K562 (cell line): Measurements from ENCODE around the gene LTBP1. TPM values are rescaled to one million over a fixed set of nuclear protein-coding genes. Genes with fewer than 3 reads are reported as not detected.

Experiments
- ATAC-seq: fragments of 200-7000 bp; cut with Tn5 transposase; 3 replicates; pipeline ENCODE4 v1.9.1; 2020; ENCODE audit warnings: moderate library complexity
- BruUV-seq: library from RNA; stranded (reverse); fragments of 400-500 nt; replicated peaks from 2 replicates; lab custom pipeline; 2021; lab: Mats Ljungman, UMichigan
- CTCF ChIA-PET: fragments of 300-600 bp; formaldehyde crosslinking; extraction: SDS; loops from one replicate; lab custom pipeline; 2021; ENCODE audit warnings: low intra/inter-chr PET ratio; lab: Yijun Ruan, JAX
- POLR2A ChIA-PET: fragments of 300-600, 350-650 bp; sonication (Branson Sonifier 250); formaldehyde crosslinking; extraction: SDS; loops from one replicate; lab custom pipeline; 2021; ENCODE audit warnings: antibody characterized with exemption, inconsistent platforms; lab: Yijun Ruan, JAX
- DNase-seq, 4 experiments: peaks; one replicate each; pipeline versions ENCODE4 v3.0.0 to v3.0.0-alpha.2; 2011 to 2018; ENCODE audit warnings: low spot score in 3 of 4, mixed read lengths in 3 of 4; ENCODE audit errors: extremely low read depth in 1 of 4
- FAIRE-seq: peaks from 2 replicates; lab custom pipeline; 2011; peaks lifted over from hg19 to GRCh38; lab: Jason Lieb, UNC
- H2AFZ ChIP-seq: 2 replicates; pipeline ENCODE4 v1.6.0; 2011; ENCODE audit warnings: low read depth, low read length, control low read depth, inconsistent platforms
- H3K27ac ChIP-seq: fragments of 200-600 bp; 3 replicates; pipeline ENCODE4 v1.8.0; 2011; ENCODE audit warnings: low read depth, mild to moderate bottlenecking, control low read depth, inconsistent platforms, low read length, moderate library complexity, mixed read lengths; ENCODE audit errors: extremely low read depth
- H3K27me3 ChIP-seq, 2 experiments: fragments of 300-600 bp in 1 of 2; 2 replicates in 1 of 2; 3 replicates in 1 of 2; pipeline versions ENCODE4 v1.6.0 to v1.8.0; 2011; ENCODE audit warnings: inconsistent platforms in 2 of 2, low read length in 2 of 2, mild to moderate bottlenecking in 1 of 2, mixed read lengths in 1 of 2, moderate library complexity in 1 of 2; ENCODE audit not compliant: control insufficient read depth in 2 of 2, insufficient read depth in 2 of 2
- H3K36me3 ChIP-seq: fragments of 300-600 bp; 3 replicates; pipeline ENCODE4 v1.8.0; 2011; ENCODE audit warnings: mild to moderate bottlenecking, low read length, inconsistent platforms; ENCODE audit not compliant: control insufficient read depth, insufficient read depth
- H3K4me1 ChIP-seq, 2 experiments: fragments of 200-600 bp in 1 of 2; replicated peaks in 1 of 2; 2 replicates in 1 of 2; 3 replicates in 1 of 2; pipeline versions ENCODE4 v1.5.1 to v1.8.0; 2011; ENCODE audit warnings: inconsistent platforms in 2 of 2, low read length in 2 of 2, mild to moderate bottlenecking in 1 of 2, mixed read lengths in 1 of 2, moderate library complexity in 1 of 2; ENCODE audit not compliant: control insufficient read depth in 2 of 2, insufficient read depth in 2 of 2
- H3K4me2 ChIP-seq: 2 replicates; pipeline ENCODE4 v1.6.1; 2011; ENCODE audit warnings: low read length, control low read depth, inconsistent platforms, mixed read lengths; ENCODE audit not compliant: insufficient read depth
- H3K4me3 ChIP-seq: fragments of 200-600 bp; sonication (generic), shearing (Covaris generic); 2 replicates; pipeline ENCODE4 v1.5.1; 2016; ENCODE audit warnings: control low read depth, inconsistent platforms
- H3K79me2 ChIP-seq: fragments of 200-600 bp; 3 replicates; pipeline ENCODE4 v1.8.0; 2011; ENCODE audit warnings: low read length, inconsistent platforms; ENCODE audit not compliant: control insufficient read depth, insufficient read depth
- H3K9ac ChIP-seq, 2 experiments: 2 replicates each; pipeline versions ENCODE4 v1.6.0 to v1.6.1; 2011; ENCODE audit warnings: low read depth in 2 of 2, low read length in 2 of 2, control low read depth in 1 of 2, inconsistent platforms in 1 of 2, mild to moderate bottlenecking in 1 of 2, mixed read lengths in 1 of 2; ENCODE audit not compliant: insufficient read depth in 1 of 2
- H3K9me1 ChIP-seq: one replicate; pipeline ENCODE4 v1.6.0; 2011; ENCODE audit warnings: inconsistent platforms, mild to moderate bottlenecking, low read length, moderate library complexity; ENCODE audit not compliant: control insufficient read depth, insufficient read depth
- H3K9me3 ChIP-seq: replicated peaks from 2 replicates; pipeline ENCODE4 v1.5.1; 2011; ENCODE audit warnings: low read depth, low read length, inconsistent platforms; ENCODE audit not compliant: control insufficient read depth, insufficient read depth
- H4K20me1 ChIP-seq: replicated peaks from 2 replicates; pipeline ENCODE4 v1.6.1; 2011; ENCODE audit warnings: low read length, inconsistent platforms, mixed read lengths; ENCODE audit not compliant: control insufficient read depth, insufficient read depth
- CREBBP ChIP-seq: IDR thresholded peaks from one replicate; pipeline ENCODE4 v1.6.1; 2012; ENCODE audit warnings: low read depth, mild to moderate bottlenecking, control low read depth, inconsistent platforms, low read length
- EHMT2 ChIP-seq: fragments of 450-650 bp; IDR thresholded peaks from 2 replicates; pipeline ENCODE4 v1.6.1; 2018; ENCODE audit warnings: antibody characterized with exemption
- FOXA3 ChIP-seq, 2 experiments: fragments of 450-650 bp in 1 of 2; sonication (generic) in 1 of 2; formaldehyde crosslinking; IDR thresholded peaks in 1 of 2; conservative IDR thresholded peaks in 1 of 2; 2 replicates each; pipeline versions ENCODE4 v1.4.0 to v1.8.0; 2020 to 2022; ENCODE audit warnings: mild to moderate bottlenecking in 2 of 2, missing genetic modification reagents in 1 of 2
- FOXM1 ChIP-seq, 2 experiments: fragments of 450-650 bp in 1 of 2; sonication (generic) in 1 of 2; formaldehyde crosslinking in 1 of 2; IDR thresholded peaks; 2 replicates each; pipeline versions ENCODE4 v1.6.1 to v1.9.0; 2017 to 2022; ENCODE audit warnings: low read depth in 2 of 2, mild to moderate bottlenecking in 2 of 2, missing genetic modification reagents in 1 of 2, moderate library complexity in 1 of 2
- HCFC1 ChIP-seq: IDR thresholded peaks from 2 replicates; pipeline ENCODE4 v1.6.1; 2012; ENCODE audit warnings: low read depth, low read length, improper control_type of control experiment
- KLF1 ChIP-seq: fragments of 450-650 bp; IDR thresholded peaks from 2 replicates; pipeline ENCODE4 v1.6.1; 2016; ENCODE audit warnings: missing genetic modification characterization, missing compliant biosample characterization
- KLF10 ChIP-seq: fragments of 250-450 bp; sonication (Bioruptor Pico); IDR thresholded peaks from 2 replicates; pipeline ENCODE4 v1.6.1; 2021; ENCODE audit warnings: matching md5 sums
- MTA2 ChIP-seq: fragments of 450-650 bp; IDR thresholded peaks from 2 replicates; pipeline ENCODE4 v1.6.1; 2016; ENCODE audit warnings: low read depth
- PHB ChIP-seq: fragments of 250-450 bp; sonication (Bioruptor Pico); IDR thresholded peaks from 2 replicates; pipeline ENCODE4 v1.5.0; 2021
- POLR2AphosphoS2 ChIP-seq: IDR thresholded peaks from 2 replicates; pipeline ENCODE4 v1.6.1; 2012; ENCODE audit warnings: low read length, improper control_type of control experiment
- POLR2AphosphoS5 ChIP-seq: IDR thresholded peaks from 2 replicates; pipeline ENCODE4 v1.6.1; 2011; ENCODE audit warnings: mild to moderate bottlenecking, low read depth, low read length, moderate library complexity; ENCODE audit not compliant: control insufficient read depth, insufficient read depth
- PRMT5 ChIP-seq: sonication (generic); formaldehyde crosslinking; IDR thresholded peaks from 2 replicates; pipeline ENCODE4 v1.5.0; 2020; ENCODE audit warnings: missing genetic modification reagents
- RAD51 ChIP-seq: fragments of 450-650 bp; IDR thresholded peaks from 2 replicates; pipeline ENCODE4 v1.7.1; 2016; ENCODE audit warnings: low read depth, mild to moderate bottlenecking, borderline replicate concordance
- RBM15 ChIP-seq: fragments of 200-400 bp; formaldehyde crosslinking; IDR thresholded peaks from 2 replicates; pipeline ENCODE4 v1.6.1; 2018; ENCODE audit warnings: mild to moderate bottlenecking, low read length, moderate library complexity; ENCODE audit not compliant: insufficient read depth
- RUNX1 ChIP-seq: sonication (generic); IDR thresholded peaks from 2 replicates; pipeline ENCODE4 v1.6.1; 2016; ENCODE audit warnings: antibody characterized with exemption, low read depth
- SETDB1 ChIP-seq: IDR thresholded peaks from one replicate; pipeline ENCODE4 v1.6.1; 2012; ENCODE audit warnings: low read length, control low read depth, inconsistent platforms
- SMAD4 ChIP-seq: fragments of 250-450 bp; sonication (Bioruptor Pico); conservative IDR thresholded peaks from 2 replicates; pipeline ENCODE4 v1.8.0; 2021; ENCODE audit warnings: inconsistent platforms, mild to moderate bottlenecking, moderate library complexity
- SMARCE1 ChIP-seq: fragments of 450-650 bp; IDR thresholded peaks from 2 replicates; pipeline ENCODE4 v1.7.1; 2016; ENCODE audit warnings: mild to moderate bottlenecking
- TAL1 ChIP-seq: fragments of 450-650 bp; IDR thresholded peaks from 2 replicates; pipeline ENCODE4 v1.6.1; 2016; ENCODE audit warnings: mild to moderate bottlenecking
- TRIM24 ChIP-seq, 2 experiments: fragments of 450-650 bp; IDR thresholded peaks; 2 replicates each; pipeline ENCODE4 v1.6.1; 2016
- ZFP30 ChIP-seq: fragments of 250-450 bp; sonication (Bioruptor Pico); IDR thresholded peaks from 2 replicates; pipeline ENCODE4 v1.8.0; 2022; ENCODE audit warnings: moderate library complexity, mild to moderate bottlenecking, inconsistent platforms, borderline replicate concordance
- ZNF24 ChIP-seq: fragments of 450-650 bp; IDR thresholded peaks from 2 replicates; pipeline ENCODE4 v1.6.1; 2016
- whole genome bisulfite sequencing: fragments of 100-300 bp; shearing (Covaris generic); methylation state at CpG from one replicate; pipeline ENCODE4 v1.1.6; 2016; ENCODE audit warnings: low coverage, mixed read lengths; ENCODE audit not compliant: insufficient coverage; ENCODE audit errors: missing lambda C conversion rate; 5-methylcytosine and 5-hydroxymethylcytosine counted together
- in situ Hi-C: fragments of 300-500 bp; cut with MboI; formaldehyde crosslinking; loops from 4 replicates; pipeline ENCODE4 v1.15.0; 2018; ENCODE audit warnings: inconsistent platforms, mixed read lengths
- intact Hi-C: fragments of 100-400 bp; cut with micrococcal nuclease; formaldehyde crosslinking; loops from 2 replicates; pipeline ENCODE4 v1.14.2; 2022
- polyA plus RNA-seq, 8 experiments: library from polyadenylated mRNA; depleted of rRNA in 4 of 8; stranded (reverse) in 5 of 8; unstranded in 3 of 8; fragments of >200 nt; fragmentation: Nextera tagmentation in 2 of 8; fragmentation: Illumina TruSeq in 1 of 8; extraction: Ambion mirVana in 2 of 8; extraction: Trizol in 1 of 8; gene quantifications; 2 replicates each; pipeline versions ENCODE4 v1.2.1 to v1.2.3, GENCODE V29; 2011 to 2014; ENCODE audit warnings: inconsistent platforms in 1 of 8, missing spikeins in 1 of 8
- total RNA-seq, 7 experiments: library from RNA; depleted of rRNA in 6 of 7; stranded (reverse); fragments of >200 nt in 6 of 7; fragmentation: Illumina TruSeq in 2 of 7; extraction: Trizol in 2 of 7; gene quantifications; 2 replicates each; pipeline versions ENCODE4 v1.2.1 to v1.2.3, GENCODE V29; 2011 to 2021; ENCODE audit warnings: low replicate concordance in 1 of 7
- TF ChIP-seq, protein P1 (sequence below): fragments of 450-650 bp; IDR thresholded peaks from 2 replicates; pipeline ENCODE4 v1.6.1; 2016; ENCODE audit warnings: antibody characterized with exemption
- TF ChIP-seq, protein P2 (sequence below): fragments of 450-650 bp; formaldehyde crosslinking; IDR thresholded peaks from 2 replicates; pipeline ENCODE4 v1.4.0; 2020; ENCODE audit warnings: mild to moderate bottlenecking

Gene LTBP1
- total and polyA plus RNA-seq, 9 of the 15 experiments (the other 6 are each of a cell fraction or from before 2014, with no cell fraction given) = 3.6 to 16.4 (median 8.5) TPM

DNA sequence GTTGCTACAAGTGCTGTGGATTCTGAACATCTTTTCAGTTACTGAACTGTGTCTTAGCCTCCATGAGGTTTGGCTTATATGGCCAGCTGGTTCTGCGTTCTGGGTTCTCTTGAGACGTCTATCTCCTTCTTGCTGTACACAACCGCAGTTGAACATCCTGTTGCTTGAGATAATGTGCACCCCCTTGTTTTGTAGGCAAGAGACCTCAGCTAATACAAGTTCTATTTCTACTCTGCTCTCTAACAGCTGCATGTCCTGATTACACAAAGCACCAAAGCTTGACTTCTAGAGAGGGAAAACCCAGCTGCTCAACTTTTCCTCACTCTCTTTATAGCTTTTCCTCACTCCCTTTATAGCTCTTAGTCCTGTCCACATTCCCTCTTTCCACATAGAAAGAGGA lies 176.0 kb downstream of the LTBP1 start:
- POLR2A ChIA-PET = interaction anchor here (1.1 to 2.1 kb wide), 2 partner anchors 14 to 21 kb away, joined by 3 to 7 read pairs; no protein-coding TSS in a partner anchor
- intact Hi-C loops = loop anchor here (1.0 kb wide), 1 partner anchor 14 kb away; no protein-coding TSS in a partner anchor
- Histone ChIP-seq H4K20me1 (no peaks in the 10 kb centered on the region), H3K27me3 (no peaks in the 10 kb centered on the region), H3K4me2 (peak overlapping the region; percentile 47), H3K4me3 (no peak overlapping the region), H3K27ac (peak overlapping the region; percentile 41; the same call in 2 of the 3 replicates), H3K36me3 (no peaks in the 10 kb centered on the region), H3K9ac (peak overlapping the region in 1 of 2 experiments; percentile 19; a peak in 1 of 4 replicates), H3K9me1 (no peaks in the 10 kb centered on the region), H2AFZ (peak overlapping the region; percentile 7; the same call in 1 of the 2 replicates), H3K4me1 (peaks cover 0 to 23% of the 10 kb centered on the region in 2 experiments; a peak in 3 of 5 replicates), H3K79me2 (no peaks in the 10 kb centered on the region), H3K9me3 (no peaks in the 10 kb centered on the region)
- no TSS peak for BruUV-seq
- CTCF ChIA-PET = no interaction called here
- FAIRE-seq = peak; percentile 86
- DNase-seq = peak; percentile 44 to 80 (median 65)
- in situ Hi-C loops = no loop called here
- 0% methylated on average over 3 of the region's 3 CpGs for WGBS
- peak; percentile 88 for ATAC-seq
- TF ChIP-seq ZNF24 (no peak), POLR2AphosphoS2 (no peak), PHB (CRISPR knock-in tag) (no peak), SMAD4 (CRISPR knock-in tag) (0 out of 2 replicates have a peak, but pooled peaks have one; percentile 53), RAD51 (no peak), TAL1 (peak; percentile 87), EHMT2 (peak; percentile 70; the same call in 1 of the 2 replicates), FOXA3 (CRISPR knock-in tag; conservative IDR thresholded peaks at IDR 0.05 in 1 of 2, IDR thresholded peaks at IDR 0.05 in 1 of 2) (peak; percentile 12 to 39; a peak in 3 of 4 replicates), SETDB1 (no peak), FOXM1 (IDR thresholded peaks at IDR 0.05; ENCODE audit: low read depth) (peak; percentile 38; the same call in 1 of the 2 replicates), FOXM1 (CRISPR knock-in tag; IDR thresholded peaks at IDR 0.05; ENCODE audit: low read depth) (no peak), CREBBP (no peak), ZFP30 (CRISPR knock-in tag) (no peak), KLF10 (CRISPR knock-in tag) (no peak), SMARCE1 (0 out of 2 replicates have a peak, but pooled peaks have one; percentile 24), RUNX1 (0 out of 2 replicates have a peak, but pooled peaks have one; percentile 36), KLF1 (tag) (no peak), PRMT5 (CRISPR knock-in tag) (no peak), TRIM24 (IDR thresholded peaks at IDR 0.05) (peak; percentile 80 to 84), MTA2 (peak; percentile 76), RBM15 (no peak), POLR2AphosphoS5 (peak; percentile 93), HCFC1 (no peak)
- TF ChIP-seq, protein P1, sequence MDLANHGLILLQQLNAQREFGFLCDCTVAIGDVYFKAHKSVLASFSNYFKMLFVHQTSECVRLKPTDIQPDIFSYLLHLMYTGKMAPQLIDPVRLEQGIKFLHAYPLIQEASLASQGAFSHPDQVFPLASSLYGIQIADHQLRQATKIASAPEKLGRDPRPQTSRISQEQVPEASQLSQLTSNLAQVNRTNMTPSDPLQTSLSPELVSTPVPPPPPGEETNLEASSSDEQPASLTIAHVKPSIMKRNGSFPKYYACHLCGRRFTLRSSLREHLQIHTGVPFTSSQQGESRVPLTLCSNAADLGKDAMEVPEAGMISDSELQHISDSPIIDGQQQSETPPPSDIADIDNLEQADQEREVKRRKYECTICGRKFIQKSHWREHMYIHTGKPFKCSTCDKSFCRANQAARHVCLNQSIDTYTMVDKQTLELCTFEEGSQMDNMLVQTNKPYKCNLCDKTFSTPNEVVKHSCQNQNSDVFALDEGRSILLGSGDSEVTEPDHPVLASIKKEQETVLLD = no peak
- TF ChIP-seq, protein P2, sequence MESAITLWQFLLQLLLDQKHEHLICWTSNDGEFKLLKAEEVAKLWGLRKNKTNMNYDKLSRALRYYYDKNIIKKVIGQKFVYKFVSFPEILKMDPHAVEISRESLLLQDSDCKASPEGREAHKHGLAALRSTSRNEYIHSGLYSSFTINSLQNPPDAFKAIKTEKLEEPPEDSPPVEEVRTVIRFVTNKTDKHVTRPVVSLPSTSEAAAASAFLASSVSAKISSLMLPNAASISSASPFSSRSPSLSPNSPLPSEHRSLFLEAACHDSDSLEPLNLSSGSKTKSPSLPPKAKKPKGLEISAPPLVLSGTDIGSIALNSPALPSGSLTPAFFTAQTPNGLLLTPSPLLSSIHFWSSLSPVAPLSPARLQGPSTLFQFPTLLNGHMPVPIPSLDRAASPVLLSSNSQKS (CRISPR knock-in tag) = no peak
